ENCODE data around the gene GHRHR. TPM values are rescaled to one million over a fixed set of nuclear protein-coding genes. Genes with fewer than 3 reads are reported as not detected.
A peak's percentile ranks its signal among the peaks of the same experiment; 100 is the strongest.

The GHRHR gene
- total and polyA plus RNA-seq, 9 donors: not detected

GRCh38 chr7:30920584-30921539 lies 42.9 kb upstream of the GHRHR start:
- H3K9me3 ChIP-seq: no peaks in the 10 kb centered on the region
- no peaks in the 10 kb centered on the region for H3K36me3 ChIP-seq
- no peak overlapping the region for H3K27ac ChIP-seq
- H3K27me3 ChIP-seq: no peaks in the 10 kb centered on the region
- H3K4me1 ChIP-seq (ENCODE audit: insufficient read depth): no peaks in the 10 kb centered on the region
- DNase-seq: peak in 4 of 5 donors; percentile 5 to 28 (median 9)
- intact Hi-C loops (cut with DNase I): no loop called here
- TF ChIP-seq, protein P1, sequence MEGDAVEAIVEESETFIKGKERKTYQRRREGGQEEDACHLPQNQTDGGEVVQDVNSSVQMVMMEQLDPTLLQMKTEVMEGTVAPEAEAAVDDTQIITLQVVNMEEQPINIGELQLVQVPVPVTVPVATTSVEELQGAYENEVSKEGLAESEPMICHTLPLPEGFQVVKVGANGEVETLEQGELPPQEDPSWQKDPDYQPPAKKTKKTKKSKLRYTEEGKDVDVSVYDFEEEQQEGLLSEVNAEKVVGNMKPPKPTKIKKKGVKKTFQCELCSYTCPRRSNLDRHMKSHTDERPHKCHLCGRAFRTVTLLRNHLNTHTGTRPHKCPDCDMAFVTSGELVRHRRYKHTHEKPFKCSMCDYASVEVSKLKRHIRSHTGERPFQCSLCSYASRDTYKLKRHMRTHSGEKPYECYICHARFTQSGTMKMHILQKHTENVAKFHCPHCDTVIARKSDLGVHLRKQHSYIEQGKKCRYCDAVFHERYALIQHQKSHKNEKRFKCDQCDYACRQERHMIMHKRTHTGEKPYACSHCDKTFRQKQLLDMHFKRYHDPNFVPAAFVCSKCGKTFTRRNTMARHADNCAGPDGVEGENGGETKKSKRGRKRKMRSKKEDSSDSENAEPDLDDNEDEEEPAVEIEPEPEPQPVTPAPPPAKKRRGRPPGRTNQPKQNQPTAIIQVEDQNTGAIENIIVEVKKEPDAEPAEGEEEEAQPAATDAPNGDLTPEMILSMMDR (IDR thresholded peaks at IDR 0.05): no peak
- TF ChIP-seq EP300 (IDR thresholded peaks at IDR 0.05): no peak
- 58 to 73% (median 65%) methylated on average over 9 of the region's 9 CpGs for WGBS, 3 donors
- no peak overlapping the region for H3K4me3 ChIP-seq

DNA sequence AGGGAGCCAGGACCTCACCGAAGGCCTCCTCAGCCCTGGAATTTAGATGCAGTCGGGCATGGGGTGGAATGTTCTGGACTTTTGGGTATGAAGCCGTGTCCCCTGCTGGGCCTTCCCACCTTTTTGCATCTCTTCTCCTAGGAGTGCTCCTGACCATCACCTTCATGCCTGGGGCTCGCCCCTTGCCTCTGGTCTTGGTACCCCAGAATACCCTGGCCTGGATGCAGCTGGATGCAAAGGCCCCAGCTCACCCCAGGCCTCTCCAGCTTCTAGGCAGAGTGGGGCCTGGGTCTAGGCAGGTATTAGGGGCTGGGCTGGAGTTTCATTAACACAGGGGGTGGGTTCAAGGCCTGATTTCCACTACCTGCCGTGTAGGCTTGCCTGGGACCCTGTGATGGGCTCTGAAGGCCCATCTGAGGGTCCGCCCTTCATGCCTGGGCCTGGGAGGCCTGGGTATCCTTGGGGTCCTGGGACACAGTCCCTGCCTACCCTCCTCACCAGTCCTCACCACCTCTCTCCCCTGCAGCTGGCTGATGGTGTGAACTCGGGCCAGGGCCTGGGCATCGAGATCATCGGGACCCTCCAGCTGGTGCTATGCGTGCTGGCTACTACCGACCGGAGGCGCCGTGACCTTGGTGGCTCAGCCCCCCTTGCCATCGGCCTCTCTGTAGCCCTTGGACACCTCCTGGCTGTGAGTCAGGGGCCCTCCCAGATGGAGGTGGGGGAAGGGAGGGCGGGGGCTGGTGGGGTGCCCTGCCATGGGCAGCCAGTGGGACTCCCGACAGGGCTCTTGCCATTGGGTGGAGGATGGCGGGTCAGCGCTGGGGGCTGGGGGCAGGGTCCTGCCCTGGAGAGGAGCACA lies 42.0 kb upstream of the GHRHR start:
- Histone ChIP-seq H3K9me3 (no peaks in the 10 kb centered on the region), H3K27me3 (no peaks in the 10 kb centered on the region), H3K4me3 (no peak overlapping the region), H3K36me3 (no peaks in the 10 kb centered on the region), H3K27ac (no peak overlapping the region), H3K4me1 (ENCODE audit: insufficient read depth) (no peaks in the 10 kb centered on the region)
- peak; percentile 5 to 24 (median 8) for DNase-seq
- WGBS, 3 donors: 84 to 90% (median 86%) methylated on average over 18 to 19 of the region's 19 CpGs
- intact Hi-C loops (cut with DNase I): no loop called here
- TF ChIP-seq, protein P1 (IDR thresholded peaks at IDR 0.05): no peak
- no peak for TF ChIP-seq POLR2A (IDR thresholded peaks at IDR 0.05)
- no peak for TF ChIP-seq EP300 (IDR thresholded peaks at IDR 0.05)

DNA sequence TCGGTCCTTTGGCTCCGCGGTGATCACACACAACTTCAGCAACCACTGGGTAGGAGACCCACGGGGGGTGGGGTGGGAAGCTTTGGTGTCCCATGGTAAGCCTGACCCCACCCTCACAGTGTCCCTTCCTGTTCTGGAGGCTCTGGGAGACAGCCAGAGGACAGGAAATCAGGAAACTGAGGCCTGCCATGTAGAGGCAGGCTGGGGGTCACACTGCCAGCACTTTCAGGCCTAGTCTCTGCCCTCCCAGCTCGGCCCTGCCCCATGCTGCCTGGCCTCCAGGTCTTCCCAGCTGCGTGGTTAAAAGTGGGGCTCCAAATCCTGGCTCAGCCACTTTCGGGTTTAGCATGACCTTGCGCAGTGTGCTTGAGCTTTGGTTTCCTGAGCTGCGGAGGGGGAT lies 41.2 kb upstream of the GHRHR start:
- intact Hi-C loops (cut with DNase I): no loop called here
- WGBS, 3 donors: 92 to 95% (median 94%) methylated on average over 9 of the region's 9 CpGs

More for the DNA sequence above, 41.2 kb upstream of the GHRHR start:
- DNase-seq: peak in 4 of 5 donors; percentile 2 to 20 (median 10)
- H3K4me3 ChIP-seq: no peak overlapping the region
- TF ChIP-seq POLR2A (IDR thresholded peaks at IDR 0.05): no peak
- TF ChIP-seq, protein P1 (IDR thresholded peaks at IDR 0.05): no peak
- TF ChIP-seq EP300 (IDR thresholded peaks at IDR 0.05): no peak
- H3K36me3 ChIP-seq: no peaks in the 10 kb centered on the region
- H3K9me3 ChIP-seq: no peaks in the 10 kb centered on the region
- H3K27ac ChIP-seq: no peak overlapping the region
- H3K27me3 ChIP-seq: no peaks in the 10 kb centered on the region
- no peaks in the 10 kb centered on the region for H3K4me1 ChIP-seq (ENCODE audit: insufficient read depth)
